Fibroblast of the aortic adventitia (primary cell): ENCODE results near the gene KRT27. TPM values are rescaled to one million over a fixed set of nuclear protein-coding genes. Genes with fewer than 3 reads are reported as not detected.
"Not testable (repeated sequence)": the region's sequence is repeated elsewhere in the genome, so short reads cannot be mapped to it uniquely, and the experiment has no call there.

Experiments
- DNase-seq: peaks from one replicate; pipeline ENCODE4 v3.0.0-alpha.2; 2010; ENCODE audit warnings: low read depth
- H3K4me3 ChIP-seq: 2 replicates; pipeline ENCODE4 v1.5.1; 2011; ENCODE audit warnings: low read depth, mild to moderate bottlenecking, control low read depth, low read length, moderate library complexity
- CTCF ChIP-seq: IDR thresholded peaks from 2 replicates; pipeline ENCODE4 v1.5.1; 2011; ENCODE audit warnings: mild to moderate bottlenecking, low read length, control low read depth, inconsistent platforms; ENCODE audit not compliant: insufficient read depth
- total RNA-seq: library from RNA; depleted of rRNA; stranded (reverse); fragments of >200 nt; gene quantifications from 2 replicates; pipeline ENCODE4 v1.2.3, GENCODE V29; 2012; ENCODE audit warnings: low replicate concordance

The KRT27 gene
- total RNA-seq, 1 donor = not detected

GRCh38 chr17:40763752-40764151, 18.6 kb downstream of the KRT27 start:
- no peak for DNase-seq
- no peak for TF ChIP-seq CTCF
- H3K4me3 ChIP-seq = no peak overlapping the region

- DNase-seq = no peak
- no peak overlapping the region for H3K4me3 ChIP-seq
- TF ChIP-seq CTCF = no peak
Measured at GRCh38 chr17:40760105-40761016, 22.0 kb downstream of the KRT27 start.

- TF ChIP-seq CTCF = no peak
- no peak for DNase-seq
- no peak within 1 kb of the TSS for H3K4me3 ChIP-seq
Measured at GRCh38 chr17:40755231-40755630, 27.1 kb downstream of the KRT27 start, which contains the start of gene KRT25. TSS of gene KRT25 (minus strand) at chr17:40755331. CDS start at chr17:40755271, 60 bp downstream.

GRCh38 chr17:40753804-40754203, 28.5 kb downstream of the KRT27 start:
- no peak overlapping the region for H3K4me3 ChIP-seq
- DNase-seq = no peak
- no peak for TF ChIP-seq CTCF

- no peak overlapping the region for H3K4me3 ChIP-seq
- no peak for DNase-seq
- no peak for TF ChIP-seq CTCF
Measured at GRCh38 chr17:40751065-40751464, 31.3 kb downstream of the KRT27 start.

GRCh38 chr17:40750391-40750790, 32.0 kb downstream of the KRT27 start:
- H3K4me3 ChIP-seq = no peak overlapping the region
- no peak for TF ChIP-seq CTCF
- no peak for DNase-seq

GRCh38 chr17:40748666-40749065, 33.7 kb downstream of the KRT27 start:
- H3K4me3 ChIP-seq = not testable (repeated sequence)

More at GRCh38 chr17:40748666-40749065, 33.7 kb downstream of the KRT27 start:
- DNase-seq = not testable (repeated sequence)
